GM21423 (cell line): ENCODE measurements around the gene PLCH1.

Source experiments
- ATAC-seq: cut with Tn5 transposase; IDR thresholded peaks from one replicate; pipeline ENCODE4 v1.9.1; 2021; ENCODE audit warnings: mild to moderate bottlenecking, moderate library complexity; ENCODE audit not compliant: unreplicated experiment

Gene PLCH1

GRCh38 chr3:155496206-155496605 lies 248.7 kb downstream of the PLCH1 start:
- ATAC-seq, result no peak

GRCh38 chr3:155495387-155495786 lies 249.5 kb downstream of the PLCH1 start:
- peak; percentile 79 for ATAC-seq

- peak; percentile 50 for ATAC-seq
Measured at GRCh38 chr3:155494332-155494731, 250.5 kb downstream of the PLCH1 start.

GRCh38 chr3:155492841-155493240 lies 252.0 kb downstream of the PLCH1 start:
- ATAC-seq, result no peak

- no peak for ATAC-seq
Measured at GRCh38 chr3:155491696-155492095, 253.2 kb downstream of the PLCH1 start.

- no peak for ATAC-seq
Measured at GRCh38 chr3:155488671-155489070, 256.2 kb downstream of the PLCH1 start.

GRCh38 chr3:155485897-155486296 lies 259.0 kb downstream of the PLCH1 start:
- no peak for ATAC-seq

GRCh38 chr3:155481591-155481990 lies 263.3 kb downstream of the PLCH1 start:
- no peak for ATAC-seq

GRCh38 chr3:155481089-155481488 lies 263.8 kb downstream of the PLCH1 start:
- ATAC-seq, result no peak

GRCh38 chr3:155465664-155466063 lies 279.2 kb downstream of the PLCH1 start:
- ATAC-seq, result no peak

GRCh38 chr3:155462672-155463071 lies 282.2 kb downstream of the PLCH1 start:
- no peak for ATAC-seq

GRCh38 chr3:155457591-155457990 lies 287.3 kb downstream of the PLCH1 start:
- ATAC-seq, result no peak

GRCh38 chr3:155455765-155456164 lies 289.1 kb downstream of the PLCH1 start:
- no peak for ATAC-seq

GRCh38 chr3:155453512-155453911 lies 291.4 kb downstream of the PLCH1 start:
- ATAC-seq, result no peak

GRCh38 chr3:155449613-155450267 lies 295.1 kb downstream of the PLCH1 start:
- ATAC-seq, result no peak

- no peak for ATAC-seq
Measured at GRCh38 chr3:155448531-155448930, 296.3 kb downstream of the PLCH1 start.

GRCh38 chr3:155446366-155446765 lies 298.5 kb downstream of the PLCH1 start:
- ATAC-seq, result no peak

GRCh38 chr3:155444771-155445170 lies 300.1 kb downstream of the PLCH1 start:
- no peak for ATAC-seq

- no peak for ATAC-seq
Measured at GRCh38 chr3:155443815-155444214, 301.1 kb downstream of the PLCH1 start.

GRCh38 chr3:155442072-155442471 lies 302.8 kb downstream of the PLCH1 start:
- ATAC-seq, result no peak

- ATAC-seq, result no peak
Measured at GRCh38 chr3:155441506-155441905, 303.4 kb downstream of the PLCH1 start.

GRCh38 chr3:155441026-155441425 lies 303.8 kb downstream of the PLCH1 start:
- no peak for ATAC-seq

- no peak for ATAC-seq
Measured at GRCh38 chr3:155435821-155436220, 309.1 kb downstream of the PLCH1 start.
